Activated naive CD8-positive, alpha-beta T cell treated with anti-CD3 and anti-CD28 coated beads for 36 hours (primary cell): ENCODE data around the gene CGB3. TPM values are rescaled to one million over a fixed set of nuclear protein-coding genes. Genes with fewer than 3 reads are reported as not detected.
"Not testable (repeated sequence)": the region's sequence is repeated elsewhere in the genome, so short reads cannot be mapped to it uniquely, and the experiment has no call there.

Experiments used
- DNase-seq: peaks from one replicate; pipeline ENCODE4 v3.0.0; 2021
- H3K27ac Mint-ChIP-seq: one replicate; pipeline ENCODE4 v1.8.0; 2022; ENCODE audit warnings: mild to moderate bottlenecking, moderate library complexity, mixed read lengths
- H3K27me3 Mint-ChIP-seq: one replicate; pipeline ENCODE4 v1.8.0; 2022; ENCODE audit warnings: mild to moderate bottlenecking, mixed read lengths
- H3K36me3 Mint-ChIP-seq: one replicate; pipeline ENCODE4 v1.8.0; 2021; ENCODE audit warnings: mild to moderate bottlenecking, mixed read lengths
- H3K4me1 Mint-ChIP-seq: one replicate; pipeline ENCODE4 v1.8.0; 2021; ENCODE audit warnings: mixed read lengths
- H3K4me3 Mint-ChIP-seq: one replicate; pipeline ENCODE4 v1.8.0; 2022; ENCODE audit warnings: mild to moderate bottlenecking, moderate library complexity, mixed read lengths
- H3K9me3 Mint-ChIP-seq: one replicate; pipeline ENCODE4 v1.8.0; 2022; ENCODE audit warnings: mixed read lengths
- total RNA-seq, 2 experiments: library from RNA; stranded (reverse); gene quantifications; one replicate each; pipeline ENCODE4 v1.2.3, GENCODE V29; 2021

Gene CGB3
- total RNA-seq, 2 experiments from 2014 or later, result not detected

DNA sequence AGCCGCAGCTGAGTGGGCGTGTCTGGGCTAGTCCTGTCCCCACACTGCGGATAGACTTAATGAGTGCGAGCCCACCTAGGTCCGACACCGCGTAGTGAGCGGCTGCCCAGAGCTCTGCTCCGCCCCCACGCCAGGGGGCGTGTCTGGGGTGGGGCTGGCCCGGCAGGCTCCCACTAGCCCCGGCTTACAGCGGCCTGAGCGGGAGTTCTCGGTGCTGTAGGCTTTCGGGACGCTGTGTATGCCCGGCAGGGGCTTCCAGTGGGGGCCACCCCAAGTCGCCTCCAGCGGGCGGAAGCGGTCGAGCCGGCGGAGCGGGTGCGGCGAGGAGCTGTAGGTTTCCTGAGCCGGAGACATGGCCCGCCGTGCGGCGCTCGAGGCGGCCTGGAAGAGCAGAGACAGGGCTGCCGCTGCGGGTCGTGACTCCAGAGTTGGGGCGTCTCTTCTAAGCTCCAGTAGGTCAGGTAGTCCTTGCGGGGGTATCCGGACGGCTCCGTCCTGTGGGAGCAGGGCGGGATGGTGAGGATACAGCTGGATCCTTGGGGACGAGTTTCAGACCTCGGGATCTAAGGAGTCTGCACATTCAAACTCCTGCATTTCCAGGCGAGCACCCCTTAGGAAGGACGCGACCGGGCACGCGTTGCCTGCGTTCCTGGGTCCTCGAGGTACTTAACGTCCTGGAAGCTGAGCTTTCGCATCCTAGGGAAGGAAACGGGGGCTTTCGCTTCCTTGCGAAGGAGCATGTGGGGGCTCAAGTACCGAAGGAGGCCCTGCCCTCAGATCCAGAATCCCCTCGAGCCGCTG is 32.2 kb upstream of the CGB3 start:
- Mint-ChIP-seq H3K9me3 (no peaks in the 10 kb centered on the region), H3K4me1 (peaks cover 12% of the 10 kb centered on the region), H3K4me3 (peak overlapping the region; percentile 63), H3K27ac (no peak overlapping the region), H3K27me3 (peaks cover 51% of the 10 kb centered on the region), H3K36me3 (no peaks in the 10 kb centered on the region)
- DNase-seq, result peak; percentile 66

DNA sequence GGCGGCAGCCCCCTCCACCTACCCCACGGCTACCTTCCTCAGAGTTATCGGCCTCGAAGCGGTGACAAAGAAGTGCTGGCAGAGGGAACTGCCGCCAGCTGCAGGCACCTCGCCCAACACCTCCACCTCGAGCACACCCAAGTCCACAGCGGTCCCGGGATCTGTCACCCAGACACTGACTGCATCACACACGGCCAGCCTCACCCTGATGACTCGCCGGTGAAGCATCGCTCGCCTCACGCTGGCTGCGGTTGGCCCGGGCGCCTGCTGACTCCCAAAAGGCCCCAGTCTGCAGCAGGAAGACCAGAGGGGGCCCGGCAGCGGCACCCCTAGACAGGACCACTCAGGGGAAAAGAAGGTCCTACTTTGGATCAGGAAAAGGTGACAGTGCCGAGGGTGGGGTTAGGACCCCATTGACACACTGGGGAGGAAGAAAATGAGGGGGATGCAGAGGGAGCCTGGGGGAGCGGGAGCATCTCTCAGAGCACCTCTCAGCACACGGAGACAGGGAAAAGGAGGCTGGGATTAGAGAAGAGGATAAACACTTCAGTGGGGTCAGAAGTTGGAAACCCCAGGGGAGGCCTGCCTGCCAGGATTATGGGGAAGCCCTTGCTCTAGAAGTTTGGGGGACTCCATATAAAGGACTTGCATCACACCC is 26.4 kb upstream of the CGB3 start:
- H3K4me3 Mint-ChIP-seq, H3K27ac Mint-ChIP-seq, H3K9me3 Mint-ChIP-seq, H3K36me3 Mint-ChIP-seq, H3K27me3 Mint-ChIP-seq, H3K4me1 Mint-ChIP-seq, DNase-seq: not testable (repeated sequence)

DNA sequence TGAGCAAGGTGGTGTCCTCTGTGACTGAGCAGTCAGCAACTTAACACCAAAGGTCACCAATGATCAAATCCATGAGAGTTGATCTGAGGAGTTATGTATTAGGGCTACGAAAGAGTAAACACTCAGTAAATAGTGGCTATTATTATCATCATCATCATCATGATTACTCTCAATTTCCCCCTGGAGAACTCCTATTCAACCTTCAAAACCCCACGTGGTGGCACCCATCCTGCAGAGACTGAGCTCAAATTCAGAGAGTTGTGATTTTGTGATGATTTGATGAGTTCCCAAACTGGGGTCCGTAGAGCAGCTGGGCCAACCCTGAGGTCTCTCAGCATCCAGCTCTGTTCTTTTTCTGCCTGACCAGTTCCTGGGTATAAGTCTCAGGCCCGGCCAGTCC is 25.7 kb upstream of the CGB3 start:
- not testable (repeated sequence) for H3K9me3 Mint-ChIP-seq, DNase-seq, H3K27ac Mint-ChIP-seq, H3K4me3 Mint-ChIP-seq, H3K27me3 Mint-ChIP-seq, H3K4me1 Mint-ChIP-seq, H3K36me3 Mint-ChIP-seq

DNA sequence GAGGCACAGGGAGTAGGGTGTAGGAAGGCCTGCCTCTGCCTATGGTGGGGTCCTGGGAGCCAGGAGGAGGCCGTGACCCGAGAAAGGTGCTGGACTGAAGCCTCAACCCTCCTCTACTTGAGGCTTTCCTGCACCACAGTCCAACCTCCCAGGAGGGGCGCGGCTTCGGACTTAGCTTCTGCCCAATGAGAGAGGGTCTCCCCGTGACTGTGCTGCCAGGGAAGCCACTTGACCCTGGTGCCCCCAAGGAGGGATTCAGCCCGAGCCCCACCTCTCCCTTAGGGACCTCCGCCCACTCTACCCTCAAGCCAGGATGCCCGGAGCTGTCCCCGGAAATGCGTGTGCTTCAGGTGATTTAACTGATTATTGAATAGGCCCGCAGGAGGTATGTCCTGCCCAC is 24.9 kb upstream of the CGB3 start, which contains the start of gene CGB8:
Gene CGB8 (minus strand): TSS at position 101 of the 400 bp plus-strand sequence. CDS start 372 bp downstream, outside the sequence.
- H3K27ac Mint-ChIP-seq, H3K36me3 Mint-ChIP-seq, H3K4me3 Mint-ChIP-seq, H3K27me3 Mint-ChIP-seq, H3K9me3 Mint-ChIP-seq, H3K4me1 Mint-ChIP-seq, DNase-seq: not testable (repeated sequence)

DNA sequence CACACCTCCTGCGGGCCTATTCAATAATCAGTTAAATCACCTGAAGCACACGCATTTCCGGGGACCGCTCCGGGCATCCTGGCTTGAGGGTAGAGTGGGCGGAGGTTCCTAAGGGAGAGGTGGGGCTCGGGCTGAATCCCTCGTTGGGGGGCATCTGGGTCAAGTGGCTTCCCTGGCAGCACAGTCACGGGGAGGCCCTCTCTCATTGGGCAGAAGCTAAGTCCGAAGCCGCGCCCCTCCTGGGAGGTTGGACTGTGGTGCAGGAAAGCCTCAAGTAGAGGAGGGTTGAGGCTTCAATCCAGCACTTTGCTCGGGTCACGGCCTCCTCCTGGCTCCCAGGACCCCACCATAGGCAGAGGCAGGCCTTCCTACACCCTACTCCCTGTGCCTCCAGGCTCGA is 19.4 kb upstream of the CGB3 start, which contains the start of gene CGB5:
Gene CGB5 (plus strand): TSS at position 301 of the 400 bp plus-strand sequence. CDS start 362 bp downstream, outside the sequence.
- H3K36me3 Mint-ChIP-seq, H3K9me3 Mint-ChIP-seq, H3K27me3 Mint-ChIP-seq, DNase-seq, H3K4me3 Mint-ChIP-seq, H3K27ac Mint-ChIP-seq, H3K4me1 Mint-ChIP-seq: not testable (repeated sequence)

DNA sequence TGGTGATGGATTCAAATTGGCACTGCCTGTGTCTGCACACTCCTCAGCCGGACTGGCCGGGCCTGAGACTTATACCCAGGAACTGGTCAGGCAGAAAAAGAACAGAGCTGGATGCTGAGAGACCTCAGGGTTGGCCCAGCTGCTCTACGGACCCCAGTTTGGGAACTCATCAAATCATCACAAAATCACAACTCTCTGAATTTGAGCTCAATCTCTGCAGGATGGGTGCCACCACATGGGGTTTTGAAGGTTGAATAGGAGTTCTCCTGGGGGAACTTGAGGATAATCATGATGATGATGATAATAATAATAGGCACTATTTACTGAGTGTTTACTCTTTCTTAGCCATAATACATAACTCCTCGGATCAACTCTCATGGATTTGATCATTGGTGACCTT is 18.5 kb upstream of the CGB3 start:
- not testable (repeated sequence) for H3K4me3 Mint-ChIP-seq, H3K9me3 Mint-ChIP-seq, H3K27me3 Mint-ChIP-seq, DNase-seq, H3K4me1 Mint-ChIP-seq, H3K36me3 Mint-ChIP-seq, H3K27ac Mint-ChIP-seq

DNA sequence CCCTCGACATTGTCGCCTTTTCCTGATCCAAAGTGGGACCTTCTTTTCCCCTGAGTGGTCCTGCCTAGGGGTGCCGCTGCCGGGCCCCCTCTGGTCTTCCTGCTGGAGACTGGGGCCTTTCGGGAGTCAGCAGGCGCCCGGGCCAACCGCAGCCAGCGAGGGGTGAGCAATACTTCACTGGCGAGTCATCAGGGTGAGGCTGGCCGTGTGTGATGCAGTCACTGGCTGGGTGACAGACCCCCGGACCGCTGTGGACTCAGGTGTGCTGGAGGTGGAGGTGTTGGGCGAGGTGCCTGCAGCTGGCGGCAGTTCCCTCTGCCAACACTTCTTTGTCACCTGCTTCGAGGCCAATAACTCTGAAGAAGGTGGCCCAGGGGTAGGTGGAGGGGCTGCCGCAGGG is 18.0 kb upstream of the CGB3 start:
- Mint-ChIP-seq H3K27ac (no peak overlapping the region), H3K4me1 (no peaks in the 10 kb centered on the region), H3K4me3 (no peak overlapping the region), H3K36me3 (no peaks in the 10 kb centered on the region), H3K9me3 (no peaks in the 10 kb centered on the region), H3K27me3 (no peaks in the 10 kb centered on the region)
- DNase-seq, result no peak

DNA sequence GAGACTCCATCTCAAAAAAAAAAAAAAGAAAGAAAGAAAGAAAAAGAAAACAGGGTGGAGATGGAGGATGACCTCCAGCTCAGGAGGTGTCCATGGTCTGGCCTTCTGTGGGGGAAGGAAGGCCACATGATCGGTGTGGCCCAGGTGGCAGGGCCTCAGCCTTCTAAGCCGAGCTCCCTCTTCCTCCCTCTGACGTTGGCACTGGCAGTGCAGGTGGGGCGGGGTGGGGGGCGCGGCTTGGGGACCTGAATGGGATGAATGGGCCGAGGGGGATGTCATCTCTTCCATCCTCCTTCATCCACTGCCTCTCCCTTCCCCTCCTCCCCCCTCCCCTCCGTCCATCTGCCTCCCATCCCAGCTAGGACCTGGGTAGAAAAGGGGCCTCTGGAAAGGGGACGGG is 15.6 kb upstream of the CGB3 start:
- not testable (repeated sequence) for H3K4me3 Mint-ChIP-seq, H3K4me1 Mint-ChIP-seq, H3K27me3 Mint-ChIP-seq, H3K36me3 Mint-ChIP-seq, H3K27ac Mint-ChIP-seq, DNase-seq, H3K9me3 Mint-ChIP-seq

DNA sequence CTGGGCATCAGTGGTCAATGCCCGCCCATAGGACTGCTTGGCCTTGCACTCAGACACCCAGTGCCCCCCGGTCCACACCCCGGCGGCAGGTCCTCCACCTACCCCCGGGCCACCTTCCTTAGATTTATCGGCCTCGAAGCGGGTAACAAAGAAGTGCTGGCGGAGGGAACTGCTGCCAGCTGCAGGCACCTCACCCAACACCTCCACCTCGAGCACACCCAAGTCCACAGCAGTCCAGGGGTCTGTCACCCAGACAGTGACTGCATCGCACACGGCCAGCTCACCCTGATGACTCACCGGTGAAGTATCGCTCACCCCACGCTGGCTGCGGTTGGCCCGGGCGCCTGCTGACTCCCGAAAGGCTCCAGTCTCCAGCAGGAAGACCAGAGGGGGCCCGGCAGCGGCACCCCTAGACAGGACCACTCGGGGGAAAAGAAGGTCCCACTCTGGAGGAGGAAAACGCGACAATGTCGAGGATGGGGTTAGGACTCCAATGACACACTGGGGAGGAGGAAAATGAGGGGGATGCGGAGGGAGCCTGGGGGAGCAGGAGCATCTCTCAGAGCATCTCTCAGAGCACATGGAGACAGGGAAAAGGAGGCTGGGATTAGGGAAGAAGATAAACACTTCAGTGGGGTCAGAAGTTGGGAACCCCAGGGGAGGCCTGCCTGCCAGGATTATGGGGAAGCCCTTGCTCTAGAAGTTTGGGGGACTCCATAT is 14.6 kb upstream of the CGB3 start:
- not testable (repeated sequence) for H3K9me3 Mint-ChIP-seq, DNase-seq, H3K27ac Mint-ChIP-seq, H3K4me1 Mint-ChIP-seq, H3K27me3 Mint-ChIP-seq, H3K4me3 Mint-ChIP-seq, H3K36me3 Mint-ChIP-seq

DNA sequence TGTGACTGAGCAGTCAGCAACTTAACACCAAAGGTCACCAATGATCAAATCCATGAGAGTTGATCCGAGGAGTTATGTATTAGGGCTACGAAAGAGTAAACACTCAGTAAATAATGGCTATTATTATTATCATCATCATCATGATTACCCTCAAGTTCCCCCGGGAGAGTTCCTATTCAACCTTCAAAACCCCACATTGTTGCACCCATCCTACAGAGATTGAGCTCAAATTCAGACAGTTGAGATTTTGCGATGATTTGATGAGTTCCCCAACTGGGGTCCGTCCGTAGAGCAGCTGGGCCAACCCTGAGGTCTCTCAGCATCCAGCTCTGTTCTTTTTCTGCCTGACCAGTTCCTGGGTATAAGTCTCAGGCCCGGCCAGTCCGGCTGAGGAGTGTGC is 14.0 kb upstream of the CGB3 start:
- not testable (repeated sequence) for H3K4me1 Mint-ChIP-seq

DNA sequence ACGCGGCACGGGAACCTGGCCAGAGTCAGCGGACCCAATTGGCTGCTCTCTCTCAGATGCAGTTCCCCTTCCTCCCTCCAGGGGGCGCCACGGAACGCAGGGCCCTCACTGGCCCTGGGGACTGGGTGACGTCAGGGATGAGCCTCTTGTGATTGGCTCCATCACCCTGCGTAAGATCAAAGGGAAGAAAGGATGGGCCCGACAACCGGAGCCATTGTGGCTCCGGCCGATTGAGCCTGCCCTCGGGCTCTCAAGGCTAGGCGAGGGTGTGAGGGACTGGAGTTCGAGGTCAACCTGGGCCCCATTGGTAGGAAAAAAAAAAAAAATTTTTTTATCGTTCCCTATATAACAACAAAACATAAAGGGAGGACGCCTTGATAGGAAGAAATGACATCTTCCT is 12.7 kb upstream of the CGB3 start, which contains the start of gene CGB1:
Gene CGB1 (minus strand): TSS at position 81 of the 400 bp plus-strand sequence. CDS start 184 bp downstream, outside the sequence.
- DNase-seq, result peak; percentile 71
- H3K9me3 Mint-ChIP-seq, H3K36me3 Mint-ChIP-seq, H3K27ac Mint-ChIP-seq, H3K4me1 Mint-ChIP-seq, H3K4me3 Mint-ChIP-seq, H3K27me3 Mint-ChIP-seq: not testable (repeated sequence)

More for the DNA sequence above, 14.0 kb upstream of the CGB3 start:
- not testable (repeated sequence) for DNase-seq, H3K4me3 Mint-ChIP-seq, H3K36me3 Mint-ChIP-seq, H3K27me3 Mint-ChIP-seq, H3K27ac Mint-ChIP-seq, H3K9me3 Mint-ChIP-seq

DNA sequence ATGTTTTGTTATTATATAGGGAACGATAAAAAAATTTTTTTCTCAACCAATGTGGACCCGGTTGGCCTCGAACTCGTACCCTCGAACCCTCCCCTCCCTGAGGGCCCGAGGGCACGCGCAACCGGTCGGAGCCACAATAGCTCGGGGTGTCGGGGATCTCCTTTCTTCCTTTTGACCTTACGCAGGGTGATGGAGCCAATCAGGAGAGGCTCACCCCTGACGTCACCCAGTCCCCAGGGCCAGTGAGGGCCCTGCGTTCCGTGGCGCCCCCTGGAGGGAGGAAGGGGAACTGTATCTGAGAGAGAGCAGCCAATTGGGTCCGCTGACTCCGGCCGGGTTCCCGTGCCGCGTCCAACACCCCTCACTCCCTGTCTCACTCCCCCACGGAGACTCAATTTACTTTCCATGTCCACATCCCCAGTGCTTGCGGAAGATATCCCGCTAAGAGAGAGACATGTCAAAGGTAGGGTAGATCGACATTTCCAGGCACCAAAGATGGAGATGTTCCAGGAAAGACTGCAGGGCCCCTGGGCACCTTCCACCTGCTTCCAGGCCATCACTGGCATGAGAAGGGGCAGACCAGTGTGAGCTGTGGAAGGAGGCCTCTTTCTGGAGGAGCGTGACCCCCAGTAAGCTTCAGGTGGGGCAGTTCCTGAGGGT is 7.6 kb upstream of the CGB3 start, which contains the start of gene CGB2:
Gene CGB2 (plus strand): TSS at position 249 of the 660 bp plus-strand sequence. CDS start 206 bp downstream, at position 455.
- H3K27ac Mint-ChIP-seq, result peak within 1 kb of the TSS; percentile 68
- DNase-seq, result peak; percentile 78
- H3K9me3 Mint-ChIP-seq, H3K36me3 Mint-ChIP-seq, H3K4me1 Mint-ChIP-seq: not testable (repeated sequence)
- peaks cover 10% of the 10 kb centered on the region for H3K27me3 Mint-ChIP-seq
- H3K4me3 Mint-ChIP-seq, result peak within 1 kb of the TSS; percentile 19

DNA sequence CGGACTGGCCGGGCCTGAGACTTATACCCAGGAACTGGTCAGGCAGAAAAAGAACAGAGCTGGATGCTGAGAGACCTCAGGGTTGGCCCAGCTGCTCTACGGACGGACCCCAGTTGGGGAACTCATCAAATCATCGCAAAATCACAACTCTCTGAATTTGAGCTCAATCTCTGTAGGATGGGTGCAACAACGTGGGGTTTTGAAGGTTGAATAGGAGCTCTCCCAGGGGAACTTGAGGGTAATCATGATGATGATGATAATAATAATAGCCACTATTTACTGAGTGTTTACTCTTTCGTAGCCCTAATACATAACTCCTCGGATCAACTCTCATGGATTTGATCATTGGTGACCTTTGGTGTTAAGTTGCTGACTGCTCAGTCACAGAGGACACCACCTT is 6.2 kb upstream of the CGB3 start:
- not testable (repeated sequence) for DNase-seq, H3K27ac Mint-ChIP-seq, H3K27me3 Mint-ChIP-seq, H3K4me1 Mint-ChIP-seq, H3K36me3 Mint-ChIP-seq, H3K4me3 Mint-ChIP-seq, H3K9me3 Mint-ChIP-seq

DNA sequence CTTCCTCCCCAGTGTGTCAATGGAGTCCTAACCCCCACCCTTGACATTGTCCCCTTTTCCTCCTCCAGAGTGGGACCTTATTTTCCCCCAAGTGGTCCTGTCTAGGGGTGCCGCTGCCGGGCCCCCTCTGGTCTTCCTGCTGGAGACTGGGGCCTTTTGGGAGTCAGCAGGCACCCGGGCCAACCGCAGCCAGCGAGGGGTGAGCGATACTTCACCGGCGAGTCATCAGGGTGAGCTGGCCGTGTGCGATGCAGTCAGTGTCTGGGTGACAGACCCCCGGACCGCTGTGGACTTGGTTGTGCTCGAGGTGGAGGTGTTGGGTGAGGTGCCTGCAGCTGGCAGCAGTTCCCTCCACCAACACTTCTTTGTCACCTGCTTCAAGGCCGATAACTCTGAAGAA is 5.6 kb upstream of the CGB3 start:
- H3K4me3 Mint-ChIP-seq, H3K27me3 Mint-ChIP-seq, H3K36me3 Mint-ChIP-seq, DNase-seq, H3K27ac Mint-ChIP-seq, H3K9me3 Mint-ChIP-seq, H3K4me1 Mint-ChIP-seq: not testable (repeated sequence)

DNA sequence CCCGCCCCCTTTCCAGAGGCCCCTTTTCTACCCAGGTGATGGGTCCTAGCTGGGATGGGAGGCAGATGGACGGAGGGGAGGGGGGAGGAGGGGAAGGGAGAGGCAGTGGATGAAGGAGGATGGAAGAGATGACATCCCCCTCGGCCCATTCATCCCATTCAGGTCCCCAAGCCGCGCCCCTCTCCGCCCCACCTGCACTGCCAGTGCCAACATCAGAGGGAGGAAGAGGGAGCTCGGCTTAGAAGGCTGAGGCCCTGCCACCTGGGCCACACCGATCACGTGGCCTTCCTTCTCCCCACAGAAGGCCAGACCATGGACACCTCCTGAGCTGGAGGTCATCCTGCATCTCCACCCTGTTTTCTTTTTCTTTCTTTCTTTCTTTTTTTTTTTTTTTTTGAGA is 4.6 kb upstream of the CGB3 start:
- not testable (repeated sequence) for H3K4me3 Mint-ChIP-seq, H3K36me3 Mint-ChIP-seq, H3K27me3 Mint-ChIP-seq, H3K4me1 Mint-ChIP-seq, H3K27ac Mint-ChIP-seq, H3K9me3 Mint-ChIP-seq, DNase-seq
